Uterus (tissue), 2 donors: Measurements from ENCODE around the gene TRUB2.

Source experiments
- CTCF ChIP-seq, 4 experiments: fragments of 200-600 bp in 2 of 4; fragments of 450-650 bp in 2 of 4; sonication (generic) in 2 of 4; IDR thresholded peaks; one replicate each; pipeline ENCODE4 v1.5.1; 2016 to 2019; ENCODE audit warnings: antibody characterized with exemption in 4 of 4, mild to moderate bottlenecking in 2 of 4, moderate library complexity in 1 of 4
- POLR2A ChIP-seq, 2 donors: fragments of 450-650 bp; IDR thresholded peaks; one replicate each; pipeline ENCODE4 v1.6.1; 2016; ENCODE audit warnings: antibody characterized with exemption in 2 of 2, mild to moderate bottlenecking in 1 of 2, moderate library complexity in 1 of 2

GRCh38 chr9:128349772-128350171, 27.5 kb upstream of the TRUB2 start:
- TF ChIP-seq POLR2A (IDR thresholded peaks at IDR 0.05) (no peak), CTCF (IDR thresholded peaks at IDR 0.05) (no peak)
